Urinary bladder (tissue), 4 donors: ENCODE results near the gene INO80. TPM values are rescaled to one million over a fixed set of nuclear protein-coding genes. Genes with fewer than 3 reads are reported as not detected.

ENCODE experiments used
- DNase-seq: peaks from one replicate; pipeline ENCODE4 v3.0.0-alpha.2; 2015; ENCODE audit errors: extremely low spot score
- H3K27ac ChIP-seq: one replicate; pipeline ENCODE4 v1.5.1; 2013; ENCODE audit warnings: low read depth, mild to moderate bottlenecking, moderate library complexity
- H3K36me3 ChIP-seq: one replicate; pipeline ENCODE4 v1.6.1; 2013; ENCODE audit warnings: mild to moderate bottlenecking, moderate library complexity; ENCODE audit not compliant: insufficient read depth
- H3K4me1 ChIP-seq: one replicate; pipeline ENCODE4 v1.6.1; 2013; ENCODE audit warnings: mild to moderate bottlenecking, moderate library complexity; ENCODE audit not compliant: insufficient read depth
- H3K4me3 ChIP-seq: one replicate; pipeline ENCODE4 v1.5.1; 2013; ENCODE audit warnings: low read depth, low read length
- WGBS: extraction: QIAGEN DNeasy Blood & Tissue Kit; methylation state at CpG from one replicate; pipeline ENCODE4 v1.1.7; 2013; 5-methylcytosine and 5-hydroxymethylcytosine counted together
- polyA plus RNA-seq: library from polyadenylated mRNA; stranded (reverse); fragments of 200-250 nt; gene quantifications from one replicate; pipeline ENCODE4 v1.2.3, GENCODE V29; 2013
- total RNA-seq: library from RNA; depleted of rRNA; stranded (reverse); fragments of >200 nt; gene quantifications from one replicate; pipeline ENCODE4 v1.2.3, GENCODE V29; 2014
- donor health status: healthy with polysubstance abuse.
- donor health status: healthy.

The INO80 gene
- total and polyA plus RNA-seq, 2 donors, result 16.1 to 36.6 TPM

DNA sequence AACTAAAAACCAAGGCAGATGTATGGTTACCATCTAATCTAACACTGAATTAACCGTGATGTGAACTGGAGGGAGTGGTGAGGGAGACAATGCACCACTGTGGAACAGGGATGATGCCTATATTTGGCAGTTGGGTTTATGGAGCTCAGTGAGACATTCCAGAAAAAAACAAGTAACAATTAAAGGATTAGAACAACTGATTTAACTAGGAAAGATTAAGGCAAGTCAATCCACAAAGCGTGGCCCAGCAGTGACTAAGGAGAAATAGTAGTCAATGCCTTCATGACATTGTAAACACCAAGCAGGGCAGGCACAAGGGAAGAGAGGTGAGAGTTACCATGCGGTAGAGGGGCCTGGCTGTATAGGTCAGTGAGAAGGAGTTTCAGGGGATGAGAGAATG, 124.7 kb downstream of the INO80 start:
- no peaks in the 10 kb centered on the region for H3K4me1 ChIP-seq
- H3K36me3 ChIP-seq, result no peaks in the 10 kb centered on the region
- H3K4me3 ChIP-seq, result no peak overlapping the region
- 72% methylated on average over 3 of the region's 3 CpGs for WGBS
- no peak overlapping the region for H3K27ac ChIP-seq
- no peak for DNase-seq

DNA sequence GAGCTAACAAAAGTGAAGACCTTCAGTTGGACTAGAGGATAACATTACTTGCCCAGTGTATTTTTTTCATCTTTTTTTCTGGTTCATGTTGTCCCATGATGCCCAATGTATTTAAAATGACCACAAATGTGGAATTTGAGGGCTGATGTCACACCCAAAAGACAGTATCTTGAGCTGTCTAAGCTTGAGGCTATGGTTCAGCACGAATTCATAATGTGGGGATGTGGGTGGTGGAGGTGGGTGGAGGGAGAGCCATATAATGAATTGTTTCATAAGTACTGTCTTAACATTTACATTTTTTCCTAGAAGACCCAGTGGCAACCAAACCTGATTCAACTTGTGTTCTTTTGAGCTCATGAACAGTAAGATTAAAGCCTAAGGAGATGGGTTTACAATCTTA, 125.3 kb downstream of the INO80 start:
- Histone ChIP-seq H3K4me3 (no peak overlapping the region), H3K4me1 (no peaks in the 10 kb centered on the region), H3K27ac (no peak overlapping the region), H3K36me3 (no peaks in the 10 kb centered on the region)
- no peak for DNase-seq
- WGBS, result 0% methylated on average over 1 of the region's 1 CpG

DNA sequence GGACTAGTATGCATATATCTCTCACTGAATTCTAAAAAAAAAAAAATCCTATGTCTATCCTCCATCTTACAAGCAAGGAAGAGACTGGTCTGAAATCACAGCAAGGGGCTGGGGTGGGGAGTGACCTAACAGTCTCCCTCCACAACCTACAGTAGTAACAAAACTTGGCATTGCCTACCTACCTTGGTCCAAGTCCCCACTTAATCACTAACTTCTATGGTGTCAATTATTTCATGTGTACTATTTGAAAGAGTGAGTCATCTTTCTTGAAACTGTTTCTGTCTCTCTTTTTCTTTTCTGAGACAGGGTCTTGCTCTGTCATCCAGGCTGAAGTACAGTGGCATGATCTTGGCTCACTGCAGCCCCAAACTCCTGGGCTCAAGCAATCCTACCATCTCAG, 126.0 kb downstream of the INO80 start:
- no peaks in the 10 kb centered on the region for H3K36me3 ChIP-seq
- H3K27ac ChIP-seq, result no peak overlapping the region
- no peak overlapping the region for H3K4me3 ChIP-seq
- DNase-seq, result no peak
- H3K4me1 ChIP-seq, result no peaks in the 10 kb centered on the region

DNA sequence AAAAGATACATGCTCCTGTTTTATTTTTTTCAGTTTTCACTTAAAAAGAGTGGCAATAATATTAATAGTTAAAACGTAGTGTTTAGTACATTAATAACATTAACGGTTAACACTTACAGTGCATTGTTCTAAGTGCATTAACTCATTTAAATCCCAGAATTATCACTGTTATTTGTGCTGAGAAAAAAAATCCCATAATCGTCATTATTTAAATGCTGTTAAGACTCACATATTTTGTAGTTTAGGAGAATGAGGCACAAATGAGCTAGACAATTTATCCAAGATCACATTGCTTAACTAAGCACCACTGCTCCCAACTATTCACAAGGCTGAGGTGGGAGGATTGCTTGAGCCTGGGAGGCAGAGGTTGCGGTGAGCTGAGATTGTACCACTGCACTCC, 127.9 kb downstream of the INO80 start:
- WGBS, result 97% methylated on average over 4 of the region's 4 CpGs
- Histone ChIP-seq H3K4me3 (no peak overlapping the region), H3K27ac (no peak overlapping the region), H3K36me3 (peaks cover 2% of the 10 kb centered on the region), H3K4me1 (no peaks in the 10 kb centered on the region)
- DNase-seq, result no peak

DNA sequence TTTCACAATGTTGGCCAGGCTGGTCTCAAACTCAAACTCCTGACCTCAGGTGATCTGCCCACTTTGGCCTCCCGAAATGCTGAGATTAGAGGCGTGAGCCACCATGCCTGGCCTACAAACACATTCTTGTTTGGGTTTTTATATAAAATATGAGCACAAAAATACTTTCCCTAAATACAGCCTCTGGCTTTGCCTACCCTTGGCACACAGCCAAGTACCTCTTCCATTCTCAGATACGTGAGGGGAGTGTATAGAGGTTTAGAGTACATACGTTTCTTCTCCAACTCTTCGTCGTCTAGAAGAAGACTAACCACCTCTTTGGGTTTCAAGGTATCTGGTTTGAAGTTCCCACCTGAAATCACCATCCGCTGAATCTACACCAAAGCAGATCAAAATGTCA, 129.3 kb downstream of the INO80 start:
- 86% methylated on average over 7 of the region's 7 CpGs for WGBS
- H3K4me1 ChIP-seq, result no peaks in the 10 kb centered on the region
- peaks cover 7% of the 10 kb centered on the region for H3K36me3 ChIP-seq
- no peak overlapping the region for H3K4me3 ChIP-seq
- DNase-seq, result no peak
- no peak overlapping the region for H3K27ac ChIP-seq

DNA sequence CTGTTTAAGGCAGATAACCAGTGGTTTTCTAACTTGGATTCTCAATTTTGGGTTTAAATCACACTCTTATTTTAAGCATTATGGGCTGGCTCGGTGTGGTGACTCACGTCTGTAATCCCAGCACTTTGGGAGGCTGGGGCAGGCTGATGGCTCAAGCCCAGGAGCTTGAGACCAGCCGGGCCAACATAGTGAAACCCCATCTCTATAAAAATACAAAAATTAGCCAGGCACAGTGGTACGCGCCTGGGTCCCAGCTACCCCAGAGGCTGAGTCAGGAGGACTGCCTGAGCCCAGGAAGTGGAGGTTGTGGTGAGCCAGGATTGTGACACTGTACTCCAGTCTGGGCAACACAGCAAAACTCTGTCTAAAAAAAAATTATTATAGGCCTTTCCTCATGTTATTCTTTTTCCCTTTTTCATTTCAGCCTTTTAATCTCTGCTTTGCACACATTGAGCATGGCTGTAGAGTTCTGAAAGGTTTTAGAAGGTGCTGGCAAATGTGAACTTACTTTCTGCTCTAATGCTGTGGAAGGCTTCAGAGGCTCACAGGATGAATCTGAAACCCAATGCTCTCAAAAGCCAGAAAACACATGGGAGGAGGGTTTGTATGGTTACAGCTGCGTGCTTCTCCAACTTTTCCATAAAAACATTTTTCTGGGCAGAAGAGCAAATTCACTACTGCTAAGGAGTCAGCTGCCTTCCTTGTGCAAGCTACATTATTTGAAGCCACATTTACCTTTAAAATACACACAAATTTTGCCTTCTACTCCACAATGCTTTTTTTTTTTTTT, 130.3 kb downstream of the INO80 start:
- Histone ChIP-seq H3K4me3 (no peak overlapping the region), H3K4me1 (no peaks in the 10 kb centered on the region), H3K36me3 (peaks cover 7% of the 10 kb centered on the region), H3K27ac (no peak overlapping the region)
- DNase-seq, result no peak
- WGBS, result 68% methylated on average over 6 of the region's 6 CpGs

DNA sequence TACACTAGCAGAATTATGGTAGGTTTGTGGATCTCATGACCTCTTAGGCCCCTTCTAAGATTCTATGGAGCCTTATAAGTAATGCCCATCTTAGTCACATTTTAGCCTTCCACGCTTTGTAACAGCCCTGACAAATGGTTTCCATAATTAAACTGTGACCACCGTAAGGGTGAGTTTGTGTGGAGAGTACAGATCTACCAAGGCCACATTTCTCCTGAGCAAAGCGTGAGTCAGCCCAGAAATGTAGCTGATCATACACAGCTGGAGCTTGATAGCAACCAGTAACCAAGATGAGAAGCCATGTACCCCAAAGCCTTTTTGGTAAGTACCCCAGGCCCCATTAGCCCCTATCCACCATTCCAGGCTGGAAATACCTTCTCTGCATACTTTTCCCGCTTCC, 131.1 kb downstream of the INO80 start:
- Histone ChIP-seq H3K4me1 (no peaks in the 10 kb centered on the region), H3K4me3 (no peak overlapping the region), H3K27ac (no peak overlapping the region), H3K36me3 (peaks cover 7% of the 10 kb centered on the region)
- WGBS, result 83% methylated on average over 4 of the region's 4 CpGs
- no peak for DNase-seq

DNA sequence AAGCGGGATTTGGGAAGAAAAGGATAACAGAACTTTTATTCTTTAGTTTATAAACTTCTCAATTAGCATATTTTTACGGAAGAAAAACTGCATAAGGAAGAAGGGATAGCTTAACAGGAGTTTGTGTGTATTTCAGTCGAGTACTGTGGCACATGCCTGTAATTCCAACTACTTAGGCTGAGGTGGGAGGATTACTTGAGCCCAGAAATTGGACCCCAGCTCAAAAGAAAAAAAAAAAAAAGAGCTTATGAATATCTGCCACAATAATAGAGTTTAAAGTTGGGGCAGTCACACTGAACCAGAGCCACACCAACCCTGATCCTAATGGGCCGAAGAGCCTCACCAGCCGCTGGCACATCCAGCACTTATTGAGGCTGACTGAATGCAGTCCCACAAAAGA, 131.7 kb downstream of the INO80 start:
- Histone ChIP-seq H3K4me3 (no peak overlapping the region), H3K36me3 (peaks cover 7% of the 10 kb centered on the region), H3K4me1 (no peaks in the 10 kb centered on the region), H3K27ac (no peak overlapping the region)
- 88% methylated on average over 5 of the region's 5 CpGs for WGBS
- DNase-seq, result no peak

DNA sequence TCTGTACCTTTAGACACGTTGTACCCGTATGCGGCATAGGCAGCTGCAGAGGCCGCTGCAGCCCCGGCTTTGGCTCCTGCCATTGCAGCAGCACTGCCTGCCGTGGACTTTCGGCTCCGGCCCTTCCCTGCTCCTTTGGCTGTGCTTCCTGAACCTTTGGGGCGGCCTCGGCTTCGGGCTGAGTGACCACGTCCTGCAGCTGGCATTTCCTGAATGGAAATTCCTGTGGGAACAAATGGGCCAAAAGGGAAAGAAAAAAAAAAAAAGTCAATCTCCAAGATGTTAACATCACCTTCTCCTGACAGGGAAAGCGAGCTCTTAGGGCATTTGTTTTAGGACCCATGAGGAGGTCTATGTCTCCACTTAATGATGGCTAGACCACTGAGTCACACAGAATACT, 133.2 kb downstream of the INO80 start:
- no peak overlapping the region for H3K27ac ChIP-seq
- peaks cover 7% of the 10 kb centered on the region for H3K36me3 ChIP-seq
- H3K4me1 ChIP-seq, result no peaks in the 10 kb centered on the region
- no peak for DNase-seq
- 87% methylated on average over 13 of the region's 13 CpGs for WGBS
- H3K4me3 ChIP-seq, result no peak overlapping the region

DNA sequence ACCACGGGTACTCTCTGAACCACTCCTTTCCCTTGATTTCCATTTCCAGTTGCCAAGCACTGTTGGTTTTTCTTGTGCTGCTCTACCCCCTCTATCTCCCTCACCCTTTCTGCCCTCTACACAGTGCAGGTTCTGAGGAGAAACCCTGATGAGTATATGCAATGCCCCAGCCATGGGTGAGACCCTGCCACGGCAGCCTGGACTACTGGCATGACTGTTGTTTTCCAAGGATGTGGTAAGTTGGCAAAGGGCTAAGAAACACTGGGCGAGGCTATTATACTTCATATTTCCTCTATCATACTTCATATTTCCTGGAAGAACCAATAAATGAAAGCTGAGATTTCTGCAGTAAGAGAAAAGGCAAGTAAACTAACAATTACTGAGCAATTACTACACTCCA, 134.9 kb downstream of the INO80 start:
- Histone ChIP-seq H3K27ac (no peak overlapping the region), H3K36me3 (peaks cover 10% of the 10 kb centered on the region), H3K4me1 (no peaks in the 10 kb centered on the region), H3K4me3 (no peak overlapping the region)
- DNase-seq, result no peak
- 79% methylated on average over 3 of the region's 3 CpGs for WGBS

DNA sequence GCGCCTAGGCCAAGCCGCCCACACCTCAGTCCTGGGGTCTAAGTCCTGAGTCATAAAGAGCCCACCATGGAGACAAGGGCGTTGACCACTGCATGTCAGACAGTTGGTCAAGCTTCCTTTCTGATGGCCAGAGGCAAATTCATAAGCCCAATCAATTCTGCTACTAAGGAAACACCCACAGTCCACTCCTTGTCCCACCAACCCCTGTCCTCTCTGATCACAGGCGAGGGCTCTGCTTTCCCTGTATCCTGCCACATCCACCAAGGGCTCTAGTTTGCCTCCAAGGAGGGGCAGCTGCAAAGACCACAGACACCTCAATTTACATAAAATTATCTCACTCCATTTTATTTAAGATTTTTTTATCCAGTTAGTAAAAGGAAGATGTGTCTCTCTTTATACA, 137.5 kb downstream of the INO80 start:
- Histone ChIP-seq H3K4me3 (no peak overlapping the region), H3K27ac (no peak overlapping the region), H3K36me3 (peaks cover 8% of the 10 kb centered on the region), H3K4me1 (no peaks in the 10 kb centered on the region)
- no peak for DNase-seq
- 97% methylated on average over 4 of the region's 4 CpGs for WGBS

DNA sequence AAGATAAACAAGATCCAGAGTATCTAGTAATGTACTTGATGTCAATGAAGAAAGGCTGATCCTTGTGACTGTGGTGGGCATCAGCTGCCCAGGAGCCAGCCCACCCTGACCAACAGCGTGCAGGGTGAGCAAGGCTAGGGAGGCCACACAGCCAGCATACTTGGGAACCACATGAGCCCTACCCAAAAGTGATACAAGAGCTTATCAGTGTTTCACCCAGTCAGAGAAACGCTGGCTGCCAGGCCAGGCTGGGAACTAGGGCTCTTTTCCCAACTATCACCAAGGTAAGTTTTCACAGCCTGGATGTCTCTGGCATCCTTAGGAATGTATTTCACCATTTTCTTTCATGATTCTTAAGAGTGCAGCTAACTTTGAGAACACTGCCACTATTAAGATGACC, 137.9 kb downstream of the INO80 start:
- Histone ChIP-seq H3K4me3 (no peak overlapping the region), H3K4me1 (no peaks in the 10 kb centered on the region), H3K27ac (no peak overlapping the region), H3K36me3 (peaks cover 8% of the 10 kb centered on the region)
- WGBS, result 83% methylated on average over 2 of the region's 2 CpGs
- no peak for DNase-seq

DNA sequence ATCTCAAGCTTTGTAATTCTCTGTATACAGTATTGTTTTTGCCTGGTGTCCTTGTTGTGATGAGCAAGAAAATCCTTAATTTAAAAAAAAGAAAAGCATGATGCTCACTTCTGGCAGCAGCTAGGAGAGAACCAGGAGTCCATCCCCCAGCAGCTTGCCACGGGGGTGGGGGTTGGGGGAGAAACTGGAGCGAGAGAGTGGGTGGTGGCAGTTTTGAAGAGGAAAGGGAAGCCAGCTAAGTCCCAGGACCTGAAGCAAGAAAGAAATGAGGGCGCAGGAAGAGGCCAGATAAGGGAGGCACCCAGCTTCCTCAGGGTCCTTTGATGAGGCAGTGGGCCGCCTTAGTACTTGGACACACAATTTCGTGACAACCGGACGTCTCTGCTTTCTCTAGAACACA, 139.3 kb downstream of the INO80 start:
- H3K36me3 ChIP-seq, result peaks cover 3% of the 10 kb centered on the region
- no peaks in the 10 kb centered on the region for H3K4me1 ChIP-seq
- H3K4me3 ChIP-seq, result no peak overlapping the region
- H3K27ac ChIP-seq, result no peak overlapping the region
- WGBS, result 72% methylated on average over 7 of the region's 7 CpGs
- DNase-seq, result no peak

DNA sequence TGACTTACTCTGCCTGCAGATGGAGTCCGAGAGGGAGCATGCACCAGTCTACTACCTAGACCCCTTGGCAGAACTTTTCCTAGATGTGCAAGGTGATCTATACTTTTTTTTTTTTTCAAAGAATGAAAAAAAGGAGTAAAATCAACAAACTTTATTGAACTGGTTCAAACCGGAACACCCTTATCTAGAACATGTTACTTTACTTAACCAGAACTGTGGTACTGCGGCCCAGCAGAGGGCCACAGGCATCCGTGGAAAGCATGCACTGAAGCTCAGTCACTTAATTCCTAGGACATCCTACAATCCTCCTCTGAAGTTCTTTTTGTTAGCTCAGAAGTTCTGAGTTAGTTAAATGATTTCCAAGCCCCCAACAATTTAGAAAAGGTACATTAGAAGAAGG, 141.2 kb downstream of the INO80 start:
- no peaks in the 10 kb centered on the region for H3K4me1 ChIP-seq
- DNase-seq, result no peak

DNA sequence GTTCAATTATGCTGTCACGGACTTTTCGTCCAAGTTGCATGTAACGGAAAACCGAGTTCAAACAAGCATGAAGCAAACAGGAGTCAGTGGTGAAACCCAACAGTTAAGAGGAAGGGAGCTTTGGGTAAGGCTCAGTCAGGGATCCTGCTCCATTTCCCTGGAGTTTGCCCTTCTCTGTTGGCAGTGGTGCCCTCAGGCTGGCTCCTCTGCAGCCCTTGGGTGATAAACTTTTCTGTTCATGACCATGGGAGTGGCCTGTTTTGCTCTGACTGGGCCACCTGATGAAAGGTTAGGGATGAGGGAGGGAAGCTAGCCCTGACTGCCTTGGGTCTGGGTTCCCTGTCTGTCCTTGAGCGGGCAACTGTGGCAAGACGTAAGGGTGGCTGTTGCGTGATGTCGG, 146.7 kb downstream of the INO80 start:
- no peak for DNase-seq
- no peak overlapping the region for H3K27ac ChIP-seq
- no peaks in the 10 kb centered on the region for H3K36me3 ChIP-seq
- 96% methylated on average over 8 of the region's 8 CpGs for WGBS
- H3K4me1 ChIP-seq, result peaks cover 3% of the 10 kb centered on the region
- H3K4me3 ChIP-seq, result no peak overlapping the region

More for the DNA sequence above, 141.2 kb downstream of the INO80 start:
- H3K36me3 ChIP-seq, result peaks cover 3% of the 10 kb centered on the region
- no peak overlapping the region for H3K27ac ChIP-seq
- 69% methylated on average over 4 of the region's 4 CpGs for WGBS
- H3K4me3 ChIP-seq, result no peak overlapping the region
